PC-3 (cell line): ENCODE measurements around the gene HECW1.

Experiments used
- EZH2 ChIP-seq: fragments of 300-600 bp; sonication (generic); IDR thresholded peaks from one replicate; pipeline ENCODE4 v1.6.1; 2017; ENCODE audit warnings: antibody characterized with exemption, mild to moderate bottlenecking, low read length; ENCODE audit not compliant: unreplicated experiment
- EZH2phosphoT487 ChIP-seq: fragments of 300-600 bp; sonication (generic); IDR thresholded peaks from 2 replicates; pipeline ENCODE4 v1.6.1; 2018; ENCODE audit warnings: mild to moderate bottlenecking, antibody characterized with exemption, low read length, borderline replicate concordance
- TF ChIP-seq, protein P1 (sequence below): fragments of 300-600 bp; sonication (generic); conservative IDR thresholded peaks from 2 replicates; pipeline ENCODE4 v1.5.1; 2017; ENCODE audit warnings: antibody characterized with exemption, low read depth, mild to moderate bottlenecking, low read length

DNA sequence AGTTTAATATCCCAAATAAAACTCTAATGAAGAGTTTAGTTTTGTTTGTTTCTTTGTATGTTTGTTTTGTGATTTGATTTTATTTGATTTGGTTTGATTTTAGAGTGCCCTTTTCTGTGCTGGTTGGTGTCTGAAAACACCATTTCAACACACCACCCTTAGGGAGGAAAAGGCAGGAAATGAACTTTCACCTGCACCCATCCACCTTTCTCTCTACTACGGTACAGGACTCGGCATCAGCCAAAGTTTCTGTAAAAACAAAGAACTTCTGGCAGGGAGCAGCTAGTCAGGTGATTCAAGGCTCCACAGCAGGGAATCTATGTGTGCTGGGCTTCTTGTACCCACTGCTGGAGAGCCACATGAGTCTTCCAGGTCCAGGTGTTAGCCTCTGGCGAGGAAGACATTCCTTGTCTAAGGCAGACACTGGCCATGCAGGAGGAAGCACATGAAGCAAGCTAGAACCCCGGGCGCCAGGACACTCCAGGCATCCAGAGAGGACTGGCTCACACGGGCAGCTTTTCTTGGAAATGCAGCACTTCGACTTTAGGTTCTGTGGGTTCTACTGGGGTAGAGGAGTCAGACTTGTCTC, 448.4 kb downstream of the HECW1 start:
- TF ChIP-seq, protein P1, sequence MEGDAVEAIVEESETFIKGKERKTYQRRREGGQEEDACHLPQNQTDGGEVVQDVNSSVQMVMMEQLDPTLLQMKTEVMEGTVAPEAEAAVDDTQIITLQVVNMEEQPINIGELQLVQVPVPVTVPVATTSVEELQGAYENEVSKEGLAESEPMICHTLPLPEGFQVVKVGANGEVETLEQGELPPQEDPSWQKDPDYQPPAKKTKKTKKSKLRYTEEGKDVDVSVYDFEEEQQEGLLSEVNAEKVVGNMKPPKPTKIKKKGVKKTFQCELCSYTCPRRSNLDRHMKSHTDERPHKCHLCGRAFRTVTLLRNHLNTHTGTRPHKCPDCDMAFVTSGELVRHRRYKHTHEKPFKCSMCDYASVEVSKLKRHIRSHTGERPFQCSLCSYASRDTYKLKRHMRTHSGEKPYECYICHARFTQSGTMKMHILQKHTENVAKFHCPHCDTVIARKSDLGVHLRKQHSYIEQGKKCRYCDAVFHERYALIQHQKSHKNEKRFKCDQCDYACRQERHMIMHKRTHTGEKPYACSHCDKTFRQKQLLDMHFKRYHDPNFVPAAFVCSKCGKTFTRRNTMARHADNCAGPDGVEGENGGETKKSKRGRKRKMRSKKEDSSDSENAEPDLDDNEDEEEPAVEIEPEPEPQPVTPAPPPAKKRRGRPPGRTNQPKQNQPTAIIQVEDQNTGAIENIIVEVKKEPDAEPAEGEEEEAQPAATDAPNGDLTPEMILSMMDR = no peak
- no peak for TF ChIP-seq EZH2
- TF ChIP-seq EZH2phosphoT487 = no peak
